HEK293T (cell line): ENCODE results near the gene SYDE2.

ENCODE experiments used
- CTCF ChIA-PET: fragments of 350-600 bp; formaldehyde crosslinking; extraction: SDS; loops from one replicate; lab custom pipeline; 2021; ENCODE audit warnings: antibody characterized with exemption, inconsistent platforms; lab: Yijun Ruan, JAX
- POLR2A ChIA-PET: fragments of 350-600 bp; formaldehyde crosslinking; extraction: SDS; loops from one replicate; lab custom pipeline; 2020; ENCODE audit warnings: antibody characterized with exemption, inconsistent platforms; lab: Yijun Ruan, JAX
- DNase-seq: peaks from one replicate; pipeline ENCODE4 v3.0.0; 2012; ENCODE audit warnings: mixed read lengths; ENCODE audit errors: extremely low spot score
- ARNT ChIP-seq: fragments of 450-650 bp; IDR thresholded peaks from 2 replicates; pipeline ENCODE4 v1.6.1; 2017; ENCODE audit warnings: mild to moderate bottlenecking
- BHLHE40 ChIP-seq: fragments of 450-650 bp; IDR thresholded peaks from 2 replicates; pipeline ENCODE4 v1.6.1; 2016; ENCODE audit warnings: mild to moderate bottlenecking, moderate library complexity, borderline replicate concordance
- CTBP1 ChIP-seq: fragments of 450-650 bp; IDR thresholded peaks from 2 replicates; pipeline ENCODE4 v1.6.1; 2016; ENCODE audit warnings: borderline replicate concordance
- ELF4 ChIP-seq: fragments of 450-650 bp; IDR thresholded peaks from 2 replicates; pipeline ENCODE4 v1.6.1; 2017; ENCODE audit warnings: antibody characterized with exemption
- FOXA1 ChIP-seq: fragments of 450-650 bp; IDR thresholded peaks from 2 replicates; pipeline ENCODE4 v1.6.1; 2016; ENCODE audit warnings: mild to moderate bottlenecking
- FOXK2 ChIP-seq: fragments of 450-650 bp; IDR thresholded peaks from 2 replicates; pipeline ENCODE4 v1.6.1; 2016; ENCODE audit warnings: mild to moderate bottlenecking
- FOXM1 ChIP-seq: fragments of 450-650 bp; IDR thresholded peaks from 2 replicates; pipeline ENCODE4 v1.6.1; 2017; ENCODE audit warnings: mild to moderate bottlenecking, borderline replicate concordance
- HDGF ChIP-seq: fragments of 450-650 bp; IDR thresholded peaks from 2 replicates; pipeline ENCODE4 v1.6.1; 2017; ENCODE audit warnings: antibody characterized with exemption, borderline replicate concordance
- L3MBTL2 ChIP-seq: fragments of 450-650 bp; conservative IDR thresholded peaks from 2 replicates; pipeline ENCODE4 v1.6.1; 2016; ENCODE audit warnings: mild to moderate bottlenecking
- LEF1 ChIP-seq: fragments of 450-650 bp; IDR thresholded peaks from 2 replicates; pipeline ENCODE4 v1.6.1; 2017; ENCODE audit warnings: mild to moderate bottlenecking, borderline replicate concordance
- NFRKB ChIP-seq: fragments of 450-650 bp; IDR thresholded peaks from 2 replicates; pipeline ENCODE4 v1.6.1; 2016; ENCODE audit warnings: mild to moderate bottlenecking, moderate library complexity
- SP1 ChIP-seq: fragments of 450-650 bp; IDR thresholded peaks from 2 replicates; pipeline ENCODE4 v1.6.1; 2017
- SUZ12 ChIP-seq: fragments of 450-650 bp; IDR thresholded peaks from 2 replicates; pipeline ENCODE4 v1.6.1; 2016; ENCODE audit warnings: mild to moderate bottlenecking
- TARDBP ChIP-seq: fragments of 450-650 bp; IDR thresholded peaks from 2 replicates; pipeline ENCODE4 v1.6.1; 2016
- ZNF384 ChIP-seq: fragments of 450-650 bp; IDR thresholded peaks from 2 replicates; pipeline ENCODE4 v1.6.1; 2016
- TF ChIP-seq, protein P1 (sequence below): fragments of 450-650 bp; IDR thresholded peaks from 2 replicates; pipeline ENCODE4 v1.6.1; 2016

SYDE2 gene

DNA sequence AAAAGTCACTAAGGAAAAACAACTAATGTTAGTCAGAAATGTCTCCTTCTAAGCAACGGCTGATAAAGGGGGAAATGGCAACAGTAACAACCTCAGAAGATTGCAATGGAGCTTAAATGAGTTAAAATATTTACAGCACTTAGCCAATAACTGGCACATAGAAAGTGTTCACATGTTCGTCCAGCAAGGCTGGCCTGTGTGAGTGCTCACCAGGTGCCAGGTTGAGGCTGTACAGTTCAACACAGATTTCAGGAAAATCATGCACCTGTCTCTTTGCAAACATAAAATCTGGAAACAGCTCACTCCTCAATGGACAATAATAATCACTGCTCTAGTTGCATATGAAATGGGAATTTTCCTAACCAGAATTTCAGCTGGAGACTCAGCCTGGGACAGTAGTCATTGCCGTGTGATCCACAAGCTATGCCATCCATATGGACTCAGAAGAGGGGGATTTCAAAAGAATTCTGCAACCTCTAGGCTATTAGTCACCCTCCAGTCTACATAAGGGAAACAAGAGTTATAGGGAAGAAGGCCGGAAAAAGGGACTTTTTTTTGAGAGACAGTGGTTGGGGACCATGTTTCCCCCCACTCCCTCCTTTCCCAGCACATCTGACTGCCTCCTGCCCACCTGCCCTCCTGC, 68.6 kb downstream of the SYDE2 start:
- no peak for TF ChIP-seq TARDBP
- no peak for TF ChIP-seq FOXK2
- no peak for TF ChIP-seq L3MBTL2
- TF ChIP-seq ELF4: no peak
- TF ChIP-seq BHLHE40: no peak
- TF ChIP-seq HDGF: no peak
- no peak for TF ChIP-seq FOXM1
- TF ChIP-seq FOXA1: no peak
- no peak for TF ChIP-seq CTBP1
- no peak for DNase-seq
- POLR2A ChIA-PET: no interaction called here
- CTCF ChIA-PET: no interaction called here

DNA sequence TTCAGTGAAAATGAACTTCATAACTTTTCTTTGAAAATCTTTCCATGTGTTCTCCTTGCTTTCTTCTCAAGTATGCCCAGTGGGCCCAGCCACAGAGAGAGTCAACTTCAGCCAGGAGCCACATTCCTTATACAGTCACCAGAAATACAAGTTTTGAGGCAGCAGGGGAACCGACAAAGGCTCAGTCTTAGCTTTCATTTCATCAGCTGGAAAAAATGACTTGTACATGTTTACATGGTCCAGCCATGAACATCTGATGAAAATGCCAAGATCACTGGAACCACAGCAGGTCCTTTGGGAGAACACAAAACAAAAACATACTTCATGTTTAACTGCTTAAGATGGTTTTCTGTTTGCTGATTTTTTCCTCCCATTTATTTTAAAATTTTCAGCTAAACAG, 72.5 kb downstream of the SYDE2 start:
- ChIA-PET CTCF (interaction anchor here (0.7 kb wide), 1 partner anchor 128 kb away, joined by 7 read pairs; no protein-coding TSS in a partner anchor), POLR2A (interaction anchor here (0.6 kb wide), 1 partner anchor 44 kb away, joined by 4 read pairs; no protein-coding TSS in a partner anchor)
- TF ChIP-seq FOXK2: no peak
- TF ChIP-seq ARNT: no peak
- TF ChIP-seq NFRKB: no peak
- no peak for TF ChIP-seq FOXA1
- TF ChIP-seq ELF4: no peak
- no peak for TF ChIP-seq ZNF384
- TF ChIP-seq, protein P1, sequence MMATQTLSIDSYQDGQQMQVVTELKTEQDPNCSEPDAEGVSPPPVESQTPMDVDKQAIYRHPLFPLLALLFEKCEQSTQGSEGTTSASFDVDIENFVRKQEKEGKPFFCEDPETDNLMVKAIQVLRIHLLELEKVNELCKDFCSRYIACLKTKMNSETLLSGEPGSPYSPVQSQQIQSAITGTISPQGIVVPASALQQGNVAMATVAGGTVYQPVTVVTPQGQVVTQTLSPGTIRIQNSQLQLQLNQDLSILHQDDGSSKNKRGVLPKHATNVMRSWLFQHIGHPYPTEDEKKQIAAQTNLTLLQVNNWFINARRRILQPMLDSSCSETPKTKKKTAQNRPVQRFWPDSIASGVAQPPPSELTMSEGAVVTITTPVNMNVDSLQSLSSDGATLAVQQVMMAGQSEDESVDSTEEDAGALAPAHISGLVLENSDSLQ: no peak
- TF ChIP-seq LEF1: no peak
- DNase-seq: no peak

DNA sequence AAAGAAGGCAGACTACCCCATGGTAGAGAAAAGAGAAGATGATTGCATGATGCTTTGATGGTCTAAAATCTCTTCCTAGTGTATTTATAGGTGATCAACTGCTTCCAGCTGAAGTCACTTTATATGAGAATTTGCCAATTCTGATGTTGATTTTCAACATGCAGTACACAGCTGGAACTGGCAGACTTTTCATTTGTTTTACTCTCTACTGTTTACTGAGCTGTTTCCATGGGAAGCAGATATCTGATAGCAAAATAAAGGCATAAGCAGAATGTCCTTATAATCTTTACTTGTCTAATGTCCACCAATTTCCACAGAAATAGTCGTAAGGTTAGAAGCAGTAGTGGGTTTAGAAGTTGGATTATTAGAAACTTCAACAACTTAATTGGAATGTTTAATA, 74.9 kb downstream of the SYDE2 start:
- no peak for DNase-seq
- POLR2A ChIA-PET: no interaction called here
- TF ChIP-seq ELF4: no peak
- TF ChIP-seq L3MBTL2: no peak
- no peak for TF ChIP-seq HDGF
- TF ChIP-seq, protein P1: no peak
- no peak for TF ChIP-seq TARDBP
- TF ChIP-seq FOXK2: no peak
- TF ChIP-seq ARNT: no peak
- TF ChIP-seq LEF1: no peak
- TF ChIP-seq NFRKB: no peak
- no peak for TF ChIP-seq ZNF384
- TF ChIP-seq SP1: no peak
- TF ChIP-seq BHLHE40: no peak
- TF ChIP-seq FOXM1: no peak
- TF ChIP-seq CTBP1: no peak
- TF ChIP-seq FOXA1: no peak
- TF ChIP-seq SUZ12: no peak
- CTCF ChIA-PET: no interaction called here

DNA sequence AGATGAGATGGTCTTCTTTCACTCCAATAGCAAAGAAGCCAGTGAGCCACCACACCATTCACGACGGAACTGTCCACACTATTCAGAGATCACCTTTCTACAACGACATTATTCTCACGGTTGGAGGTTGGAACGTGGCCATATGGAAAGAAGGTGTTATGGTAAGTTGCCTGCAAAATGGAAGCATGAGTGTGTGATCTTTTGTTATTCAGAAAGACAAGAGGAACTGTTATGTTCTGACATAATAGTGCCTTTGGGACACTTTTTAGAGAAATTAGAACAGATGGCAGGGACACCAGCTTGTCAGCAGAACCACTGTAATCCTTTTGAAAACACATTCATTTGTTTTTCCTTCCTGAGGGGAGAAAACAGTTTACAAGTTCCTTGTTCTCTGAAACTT, 76.7 kb downstream of the SYDE2 start:
- no peak for TF ChIP-seq FOXK2
- TF ChIP-seq SP1: no peak
- no peak for TF ChIP-seq NFRKB
- no peak for TF ChIP-seq FOXA1
- TF ChIP-seq, protein P1: no peak
- no peak for TF ChIP-seq HDGF
- no peak for TF ChIP-seq SUZ12
- no peak for TF ChIP-seq BHLHE40
- no peak for TF ChIP-seq TARDBP
- no peak for TF ChIP-seq CTBP1
- TF ChIP-seq ARNT: no peak
- no peak for TF ChIP-seq LEF1
- no peak for TF ChIP-seq FOXM1
- no peak for TF ChIP-seq L3MBTL2
- ChIA-PET POLR2A (no interaction called here), CTCF (no interaction called here)
- DNase-seq: no peak

DNA sequence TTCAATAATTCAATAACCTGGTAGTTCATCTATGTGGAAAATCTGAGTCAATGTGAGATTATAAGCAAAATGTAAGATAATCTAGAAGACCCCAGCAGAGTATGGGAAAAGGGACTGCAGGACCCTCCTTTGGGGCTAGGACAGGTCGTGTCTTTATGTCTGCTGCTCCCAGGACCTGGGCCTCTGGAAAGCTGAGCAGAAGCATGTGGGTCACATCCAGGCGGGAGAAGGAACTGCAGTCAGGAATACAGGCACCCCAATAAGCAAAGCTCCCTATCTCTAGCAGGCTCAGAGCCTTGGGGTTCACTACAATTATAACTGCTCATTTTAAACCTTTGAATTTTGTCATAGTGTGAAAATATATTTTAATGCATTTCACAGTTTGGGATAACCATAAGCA, 78.6 kb downstream of the SYDE2 start:
- ChIA-PET POLR2A (no interaction called here), CTCF (no interaction called here)
- TF ChIP-seq ELF4: no peak
- no peak for TF ChIP-seq FOXK2
- TF ChIP-seq, protein P1: no peak
- TF ChIP-seq ARNT: no peak
- TF ChIP-seq FOXA1: no peak
- no peak for TF ChIP-seq SP1
- no peak for TF ChIP-seq TARDBP
- TF ChIP-seq SUZ12: no peak
- no peak for TF ChIP-seq CTBP1
- TF ChIP-seq BHLHE40: no peak
- TF ChIP-seq NFRKB: no peak
- no peak for TF ChIP-seq FOXM1
- no peak for DNase-seq

DNA sequence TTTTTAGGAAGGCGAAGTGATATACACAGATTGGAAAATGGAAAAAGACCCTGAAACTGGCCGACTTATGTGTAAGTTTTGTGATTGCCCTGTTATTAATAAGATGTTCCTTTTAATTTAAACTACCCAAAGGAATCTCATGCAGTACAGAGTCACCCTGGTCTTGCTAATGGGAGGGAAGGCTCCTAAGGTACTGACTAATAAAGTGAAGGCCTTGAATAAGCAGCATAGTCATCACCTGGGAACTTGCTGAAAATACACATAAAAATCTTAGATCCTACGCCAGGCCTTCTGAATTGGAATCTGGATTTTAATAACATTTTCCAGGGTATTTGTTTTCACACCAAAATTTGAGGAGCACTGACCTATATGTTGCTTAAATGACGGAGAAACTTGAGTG, 79.1 kb downstream of the SYDE2 start:
- no peak for TF ChIP-seq CTBP1
- no peak for TF ChIP-seq ARNT
- TF ChIP-seq FOXA1: no peak
- TF ChIP-seq NFRKB: no peak
- TF ChIP-seq, protein P1: no peak
- no peak for TF ChIP-seq ZNF384
- TF ChIP-seq ELF4: no peak
- TF ChIP-seq SUZ12: no peak
- no peak for TF ChIP-seq TARDBP
- ChIA-PET CTCF (no interaction called here), POLR2A (no interaction called here)
- DNase-seq: no peak
